Renal cortical epithelial cell (primary cell): ENCODE measurements around the gene TOB1. TPM values are rescaled to one million over a fixed set of nuclear protein-coding genes. Genes with fewer than 3 reads are reported as not detected.

Experiments
- DNase-seq: peaks from one replicate; pipeline ENCODE4 v3.0.0-alpha.2; 2011; ENCODE audit warnings: low read depth
- total RNA-seq: library from RNA; depleted of rRNA; stranded (reverse); fragments of >200 nt; gene quantifications from 2 replicates; pipeline ENCODE4 v1.2.3, GENCODE V29; 2014

TOB1 gene, protein sequence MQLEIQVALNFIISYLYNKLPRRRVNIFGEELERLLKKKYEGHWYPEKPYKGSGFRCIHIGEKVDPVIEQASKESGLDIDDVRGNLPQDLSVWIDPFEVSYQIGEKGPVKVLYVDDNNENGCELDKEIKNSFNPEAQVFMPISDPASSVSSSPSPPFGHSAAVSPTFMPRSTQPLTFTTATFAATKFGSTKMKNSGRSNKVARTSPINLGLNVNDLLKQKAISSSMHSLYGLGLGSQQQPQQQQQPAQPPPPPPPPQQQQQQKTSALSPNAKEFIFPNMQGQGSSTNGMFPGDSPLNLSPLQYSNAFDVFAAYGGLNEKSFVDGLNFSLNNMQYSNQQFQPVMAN
- total RNA-seq = 8.5 and 19.5 TPM in 2 replicates

DNA sequence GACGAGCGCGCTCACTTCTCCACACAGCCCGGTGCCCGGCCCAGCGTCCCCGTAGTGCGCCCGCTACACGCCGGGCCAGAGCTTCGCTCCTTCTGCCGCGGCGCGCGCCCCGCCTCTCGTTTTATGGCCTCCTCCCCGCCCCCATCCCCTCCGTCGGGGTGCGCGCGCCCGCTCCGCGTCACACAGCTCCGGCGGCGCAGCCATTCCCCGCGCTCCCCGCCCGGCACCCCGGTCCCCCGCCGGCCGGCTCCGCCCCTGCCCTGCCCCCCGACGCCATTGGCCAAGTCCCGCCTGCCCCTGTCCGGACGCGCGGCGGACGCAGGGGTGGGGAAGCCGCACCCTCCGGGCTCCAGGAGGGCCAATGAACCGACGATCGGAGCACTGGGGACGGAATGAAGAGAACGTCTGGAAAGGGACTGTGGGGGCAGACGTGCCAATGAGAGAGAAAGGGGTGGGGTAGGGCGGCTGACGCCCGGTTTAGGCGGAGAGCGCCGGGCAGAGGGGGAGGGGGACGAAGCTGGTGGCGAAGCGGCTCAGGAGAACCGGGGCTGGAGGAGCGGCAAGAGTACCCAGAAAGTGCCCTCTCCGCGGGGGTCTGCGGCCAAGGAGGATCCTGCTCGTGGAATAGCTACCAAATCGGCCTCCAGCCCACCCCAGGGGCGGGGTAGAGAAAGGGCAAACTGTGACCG, at the start of gene TOB1:
Gene TOB1 (minus strand): TSS at position 94 of the 689 bp plus-strand sequence. CDS start 2,337 bp downstream, outside the sequence.
- DNase-seq = peak; percentile 91

DNA sequence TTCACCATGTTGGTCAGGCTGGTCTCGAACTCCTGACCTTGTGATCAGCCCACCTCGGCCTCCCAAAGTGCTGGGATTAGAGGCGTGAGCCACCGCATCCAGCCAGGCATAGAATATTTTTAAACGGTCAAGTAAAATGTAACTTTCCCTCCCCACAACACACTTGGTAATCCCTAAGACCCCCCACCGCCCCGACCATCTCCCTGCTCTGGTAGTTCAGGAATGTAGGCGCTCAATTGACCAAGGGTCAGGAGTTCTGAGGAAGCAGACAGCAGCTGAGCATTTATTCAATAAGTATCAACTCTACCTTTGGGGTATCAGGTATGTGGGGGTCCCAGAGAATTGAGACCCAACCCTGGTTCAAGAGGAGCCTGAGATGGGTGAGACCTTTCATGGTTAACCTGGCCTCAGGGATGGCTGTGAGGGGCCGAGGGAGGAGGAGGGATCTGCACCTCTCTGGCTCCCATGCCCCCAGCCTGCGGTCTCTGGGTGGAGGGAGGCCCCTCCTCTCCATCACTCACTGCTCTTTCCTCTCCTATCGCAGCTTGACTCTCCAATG, 48.4 kb upstream of the TOB1 start:
- peak; percentile 49 for DNase-seq

DNA sequence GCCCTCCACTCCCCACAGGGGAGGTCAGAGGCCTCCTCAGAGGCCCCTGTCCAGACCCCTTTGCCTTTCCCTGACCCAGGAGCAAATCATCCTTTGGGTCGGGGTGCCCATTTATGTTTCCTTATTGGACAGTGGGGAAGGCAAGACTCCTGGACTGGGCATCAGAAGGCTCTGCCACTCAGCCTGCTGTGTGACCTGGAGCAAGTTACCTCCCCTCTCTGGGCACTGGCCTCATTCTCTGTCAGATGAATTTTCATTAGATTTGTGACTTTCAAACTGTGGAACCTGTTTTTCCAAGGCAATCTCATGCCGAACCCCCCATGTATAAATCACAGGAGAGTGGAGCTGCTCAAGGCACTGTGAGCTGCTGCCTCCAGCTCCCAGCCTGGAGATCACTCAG, 47.0 kb upstream of the TOB1 start:
- DNase-seq = no peak

DNA sequence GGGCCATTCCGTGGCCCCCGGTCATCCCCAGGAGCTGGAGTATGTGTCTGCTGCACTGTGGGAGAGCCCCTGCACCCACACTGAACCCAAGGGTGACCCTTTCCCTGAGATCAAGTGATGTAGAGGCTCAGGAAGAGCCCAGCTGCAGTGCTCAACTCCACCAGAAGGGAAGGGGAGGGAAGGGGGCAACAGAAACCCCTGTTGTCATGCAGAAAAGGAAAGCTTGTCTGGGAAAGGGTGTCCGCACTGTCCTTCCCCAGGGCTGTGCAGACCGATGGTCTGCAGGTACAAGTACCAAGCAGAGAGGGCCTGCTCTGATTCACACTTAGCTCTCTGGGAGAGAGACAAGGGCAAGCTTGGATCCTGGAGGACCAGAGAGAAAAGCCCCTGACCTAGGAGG, 45.7 kb upstream of the TOB1 start:
- no peak for DNase-seq

DNA sequence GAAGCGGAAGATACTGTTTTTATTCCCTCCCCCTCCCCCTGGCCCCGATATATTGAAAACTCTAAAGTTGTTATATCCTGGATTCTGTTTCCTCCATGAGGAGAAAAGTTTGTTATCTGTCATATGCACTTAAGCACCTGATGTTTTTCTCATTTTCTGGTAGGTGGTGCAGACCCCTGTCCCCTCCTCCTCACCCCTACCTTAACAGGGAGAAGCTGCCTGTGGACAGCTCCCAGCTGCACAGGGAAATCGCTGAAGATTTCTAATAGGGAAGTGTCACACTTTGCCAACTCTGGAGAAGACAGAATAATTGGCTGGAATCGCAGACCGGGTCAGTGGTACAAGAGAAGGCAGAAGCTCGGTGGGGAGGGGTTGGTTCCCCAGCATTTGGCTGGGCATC, 45.3 kb upstream of the TOB1 start:
- no peak for DNase-seq

DNA sequence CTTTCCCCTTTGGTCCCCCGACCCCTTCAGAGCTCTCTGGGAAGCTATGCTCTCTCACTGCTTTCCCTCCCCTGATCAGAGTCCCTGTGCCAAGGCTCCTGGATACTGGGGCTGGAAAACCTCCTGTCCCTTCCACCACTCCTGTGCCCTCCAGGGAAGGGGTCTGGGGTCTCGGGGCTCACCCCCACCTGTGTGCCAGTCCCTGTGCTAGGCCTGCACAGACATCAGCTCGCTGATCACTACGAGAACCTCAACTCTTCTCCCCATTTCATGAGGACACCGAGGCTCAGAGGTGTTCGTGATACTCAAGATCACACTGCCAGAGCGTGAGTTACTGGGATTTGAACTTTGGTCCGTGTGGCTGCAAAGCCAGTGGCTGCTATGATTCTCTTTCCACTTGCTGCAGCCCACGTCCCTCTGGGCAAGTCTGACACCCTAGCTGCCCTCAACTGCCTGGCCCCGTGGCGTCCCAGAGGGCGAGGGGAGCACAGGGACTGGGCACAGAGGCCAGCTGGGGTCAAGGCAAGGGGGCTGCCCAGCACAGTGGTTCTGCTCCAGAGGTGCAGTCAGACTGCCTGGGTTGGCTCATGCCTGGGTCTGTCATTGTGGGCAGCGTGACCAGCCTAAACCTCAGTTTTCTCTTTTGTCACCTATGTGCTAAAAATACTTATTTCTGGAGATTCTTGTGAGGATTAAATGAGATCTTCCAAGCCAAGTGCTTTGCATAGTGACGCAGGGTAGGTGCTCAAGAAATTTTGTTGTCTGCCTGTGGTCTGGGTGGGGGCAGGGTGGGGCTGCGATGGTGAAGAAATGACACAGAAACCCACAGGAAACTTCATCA, 43.8 kb upstream of the TOB1 start:
- DNase-seq = no peak

DNA sequence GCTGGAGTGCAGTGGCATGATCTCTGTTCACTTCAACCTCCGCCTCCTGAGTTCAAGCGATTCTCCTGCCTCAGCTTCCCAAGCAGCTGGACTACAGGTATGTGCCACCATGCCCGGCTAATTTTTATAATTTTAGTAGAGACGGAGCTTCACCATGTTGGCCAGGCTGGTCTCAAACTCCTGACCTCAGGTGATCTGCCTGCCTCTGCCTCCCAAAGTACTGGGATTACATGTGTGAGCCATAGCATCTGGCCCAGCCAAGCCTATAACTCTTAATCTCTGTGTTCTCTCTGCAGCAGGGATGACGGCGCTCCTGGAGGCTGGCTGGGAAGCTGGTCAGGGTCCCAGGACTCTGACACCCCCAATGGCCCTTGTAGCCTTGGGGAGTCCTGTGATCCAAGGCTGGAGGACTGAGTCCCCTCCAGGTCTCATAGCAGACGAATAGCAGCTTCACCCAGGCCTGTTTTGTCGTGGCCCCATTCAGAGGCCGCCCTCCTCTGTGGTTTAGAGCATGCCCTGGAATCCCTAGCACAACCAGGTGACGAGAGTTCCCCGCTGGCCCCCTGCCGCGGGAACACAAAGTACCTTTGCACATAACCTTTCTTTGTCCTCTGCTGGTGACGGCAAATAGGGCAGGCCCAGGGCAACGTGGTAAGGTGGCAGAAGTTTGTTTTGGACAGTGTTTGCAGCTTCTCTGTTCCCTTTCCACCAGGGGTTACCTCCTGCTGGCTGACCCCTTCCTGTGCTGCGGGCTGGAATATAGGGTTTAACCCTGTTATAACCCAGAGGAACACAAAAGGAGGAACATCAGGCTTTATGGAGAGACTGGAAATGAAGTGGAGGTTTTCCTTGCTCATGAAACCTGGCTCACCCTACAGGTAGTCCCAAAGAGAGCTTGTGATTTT, 43.0 kb upstream of the TOB1 start:
- DNase-seq = peak; percentile 57

DNA sequence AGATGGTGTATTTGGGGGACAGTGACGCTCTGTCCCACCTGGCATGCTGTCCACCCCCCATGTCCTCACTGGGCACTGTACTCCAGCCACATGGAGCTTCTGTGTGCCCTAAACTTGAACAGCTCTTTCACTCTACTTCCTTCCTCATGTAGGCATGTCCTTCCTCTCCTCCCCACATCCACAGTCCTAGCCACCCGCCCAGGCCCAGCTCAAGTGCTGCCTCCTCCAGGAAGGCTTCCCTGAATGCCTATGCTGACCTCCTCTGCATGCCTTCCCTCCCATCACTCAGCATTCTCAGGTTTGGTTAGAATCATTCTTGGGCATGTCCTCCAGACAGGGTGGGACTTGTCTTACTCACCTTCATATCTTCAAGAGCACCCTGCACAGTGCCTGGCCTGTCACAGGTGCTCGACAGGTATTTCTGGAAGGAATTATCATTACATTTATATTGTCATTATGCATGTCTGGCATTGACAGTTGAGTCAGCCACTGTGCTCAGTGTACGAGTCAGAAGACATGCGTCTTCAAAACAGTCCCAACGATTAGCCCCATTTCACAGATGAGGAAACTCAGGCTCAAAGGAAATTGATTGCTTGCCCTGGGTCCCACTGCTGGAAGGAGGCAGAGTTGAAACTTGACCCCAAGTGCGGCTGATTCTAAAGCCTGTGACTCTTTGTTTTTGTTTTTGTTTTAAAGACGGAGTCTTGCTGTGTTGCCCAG, 42.1 kb upstream of the TOB1 start:
- DNase-seq = no peak

DNA sequence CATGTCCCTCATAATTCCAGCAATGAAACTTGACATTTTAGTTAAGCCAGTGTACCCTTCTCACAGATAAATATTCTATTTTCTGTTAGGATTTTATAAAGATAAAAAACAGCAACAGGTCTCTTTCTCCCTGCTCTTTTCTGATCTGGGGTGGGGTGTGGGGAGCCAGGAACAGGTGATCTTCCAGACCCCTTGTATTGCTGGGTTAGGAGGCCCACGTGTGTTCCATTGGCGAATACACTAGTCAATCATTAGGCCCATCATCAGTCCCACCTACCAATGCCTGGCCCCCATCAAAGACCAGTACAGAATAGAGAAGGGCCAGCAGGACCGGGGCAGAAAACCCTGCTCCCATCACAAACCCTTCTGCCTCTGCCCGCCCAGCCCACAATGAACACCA, 40.3 kb upstream of the TOB1 start:
- DNase-seq = no peak

DNA sequence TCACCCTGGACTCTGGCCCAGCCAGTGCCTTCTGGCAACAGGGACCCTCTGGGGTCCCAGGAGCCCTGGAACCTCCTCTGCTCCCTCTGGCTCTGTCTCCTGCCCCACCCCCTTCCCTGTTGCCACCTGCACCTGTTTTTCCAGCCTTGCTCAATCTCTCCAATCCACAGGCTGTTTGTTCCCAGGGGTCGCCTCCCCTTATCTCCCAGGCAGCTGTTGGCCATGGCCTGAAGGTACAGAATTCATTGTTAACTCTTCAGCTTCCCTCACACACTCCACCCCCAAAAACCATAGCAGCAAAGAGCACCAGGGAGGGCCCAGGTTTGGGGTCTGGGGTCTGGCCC, 39.3 kb upstream of the TOB1 start:
- DNase-seq = peak; percentile 40

DNA sequence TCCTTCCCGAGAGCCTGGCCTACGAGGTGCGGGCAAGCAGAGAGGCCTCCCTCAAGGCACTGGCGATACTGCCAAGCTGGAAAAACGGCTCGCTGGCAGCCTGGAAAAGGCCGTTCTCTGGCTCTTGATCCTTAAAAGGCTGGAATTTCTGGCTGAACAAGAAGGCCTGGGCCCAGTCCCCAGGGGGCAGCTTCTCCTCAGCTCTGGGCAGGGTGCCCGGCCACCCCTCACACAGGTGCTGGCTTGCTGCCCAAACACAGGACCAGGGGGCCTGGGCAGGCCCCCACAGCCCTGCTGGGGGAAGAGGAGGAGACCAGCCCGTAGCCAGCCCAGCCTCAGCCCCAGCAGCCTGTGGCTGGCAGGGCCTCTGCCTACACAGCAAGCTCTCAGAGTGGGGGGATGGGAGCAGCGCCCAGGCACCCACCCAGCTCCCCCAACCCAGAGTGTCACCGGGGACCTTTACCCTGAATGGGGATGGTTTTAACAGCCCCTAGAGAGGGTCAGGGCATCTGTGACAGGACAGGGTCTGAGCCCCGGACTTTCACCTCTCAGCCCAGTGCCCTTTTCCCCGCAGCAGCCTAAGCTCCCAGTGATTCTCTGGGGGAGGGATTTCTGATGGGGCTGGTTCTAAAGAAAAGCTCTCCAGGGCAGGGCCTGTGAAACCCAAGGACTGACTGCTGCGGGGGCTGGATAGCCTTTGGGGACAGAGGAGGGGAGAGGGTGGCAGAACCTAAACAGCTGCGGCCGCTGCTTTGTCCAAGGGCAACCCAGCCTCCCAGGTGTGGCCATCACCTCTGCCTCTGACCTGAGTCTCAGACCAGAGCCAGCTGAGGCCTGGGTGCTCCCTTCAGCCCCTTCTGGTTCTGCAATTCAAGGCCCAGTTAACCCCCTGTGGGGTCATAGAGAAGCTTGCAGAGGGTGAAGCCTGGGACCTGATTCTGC, 38.6 kb upstream of the TOB1 start:
- DNase-seq = peak; percentile 76

DNA sequence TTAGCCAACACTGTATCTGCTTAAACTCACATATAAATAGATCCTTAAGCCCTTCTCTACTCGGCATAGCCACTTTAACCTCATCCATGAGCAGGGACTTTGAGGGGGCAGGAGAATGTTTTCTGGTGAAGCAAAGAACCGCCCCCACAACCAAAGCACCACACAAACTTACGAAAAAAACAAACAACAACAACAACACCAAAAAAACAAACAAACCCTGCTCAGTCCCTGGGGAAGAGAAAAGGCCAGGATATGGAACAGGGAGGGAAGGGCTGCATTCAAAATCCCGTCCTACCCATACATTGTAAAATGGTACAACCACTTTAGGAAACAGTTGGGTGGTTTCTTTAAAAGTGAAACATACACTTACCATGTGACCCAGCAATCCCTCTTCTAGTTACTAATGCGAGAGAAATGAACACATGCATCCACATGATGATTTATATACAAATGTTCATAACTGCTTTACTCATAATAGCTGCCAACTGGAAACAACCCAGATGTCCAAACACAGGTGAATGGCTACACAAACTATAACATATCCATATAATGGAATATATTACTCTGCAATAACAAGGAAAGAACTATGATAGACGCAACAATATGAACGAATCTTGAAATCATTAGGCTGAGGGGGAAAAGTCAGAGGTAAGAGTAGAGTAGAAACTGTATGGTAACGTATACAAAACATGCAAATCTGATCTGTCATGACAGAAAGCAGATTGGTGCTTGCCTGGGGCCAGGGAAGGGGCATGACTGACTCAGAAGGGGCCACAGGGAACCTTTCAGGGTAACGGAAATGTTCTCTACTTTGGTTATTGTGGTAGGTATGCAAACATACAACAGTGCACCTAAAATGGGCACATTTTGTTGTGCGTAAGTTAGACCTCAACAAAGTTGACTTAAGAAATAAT, 37.7 kb upstream of the TOB1 start:
- peak; percentile 35 for DNase-seq

DNA sequence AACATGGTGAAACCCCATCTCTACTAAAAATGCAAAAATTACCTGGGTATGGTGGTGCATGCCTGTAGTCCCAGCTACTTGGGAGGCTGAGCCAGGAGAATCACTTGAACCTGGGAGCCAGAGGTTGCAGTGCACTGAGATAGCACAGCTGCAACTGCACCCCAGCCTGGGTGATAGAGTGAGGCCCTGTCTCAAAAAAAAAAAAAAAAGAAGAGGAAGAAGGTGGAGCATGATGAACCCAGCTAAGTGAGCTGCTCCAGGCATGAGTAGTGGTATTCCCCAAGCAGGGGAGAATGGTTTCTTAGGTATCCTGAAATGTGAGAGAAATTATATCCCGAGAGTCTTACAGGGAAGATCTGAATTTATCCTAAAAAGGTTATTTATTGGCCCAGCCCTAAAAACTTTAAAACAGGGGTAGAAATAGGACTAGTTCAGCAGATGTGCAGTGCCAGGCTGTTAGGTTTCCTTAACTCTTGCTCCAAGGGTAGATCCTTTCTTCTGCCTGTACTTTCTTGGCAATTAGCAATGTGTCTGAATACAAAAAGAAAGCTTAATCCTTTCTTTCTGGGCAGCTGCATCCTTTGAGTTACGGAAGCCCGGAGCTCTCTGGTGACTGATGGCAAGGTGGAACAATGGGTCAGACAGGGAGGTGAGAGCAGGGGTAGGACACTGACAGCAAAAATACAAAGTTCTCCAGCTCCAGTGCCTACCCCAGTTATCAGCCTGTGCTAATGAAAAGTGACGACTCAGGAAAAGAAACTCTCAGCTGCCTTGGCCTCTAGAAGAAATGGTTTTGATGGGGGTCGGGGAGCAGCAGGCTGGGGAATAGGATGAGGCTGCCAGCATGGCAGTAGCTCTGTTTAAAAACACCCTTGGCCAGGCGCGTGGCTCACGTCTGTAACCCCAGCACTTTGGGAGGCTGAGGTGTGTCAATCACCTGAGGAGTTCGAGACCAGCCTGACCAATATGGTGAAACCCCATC, 36.5 kb upstream of the TOB1 start:
- DNase-seq = no peak

DNA sequence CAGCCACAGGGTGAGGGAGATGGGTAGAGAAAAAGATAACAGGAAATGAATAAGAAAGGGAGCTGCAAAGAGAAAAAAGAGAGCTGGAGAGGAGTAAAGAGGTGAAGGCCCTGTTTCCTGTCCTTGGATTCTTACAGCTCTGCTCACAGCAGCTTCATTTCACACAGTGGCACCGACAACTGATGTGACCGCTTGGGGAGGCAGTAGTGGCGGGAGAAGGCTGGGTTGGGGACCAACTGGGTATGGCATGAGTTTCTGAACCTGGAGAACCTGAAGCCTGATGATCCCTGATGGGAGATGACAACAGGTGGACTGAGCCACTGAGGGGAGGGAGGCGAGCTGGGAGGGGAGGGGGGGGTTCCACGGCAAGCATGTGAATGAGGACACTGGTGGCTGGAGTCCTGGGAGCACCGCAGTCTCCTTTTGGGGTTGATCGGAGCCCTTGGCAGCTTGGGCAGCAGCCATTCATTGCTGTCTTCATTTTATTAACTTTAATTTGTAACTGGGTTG, 34.3 kb upstream of the TOB1 start:
- DNase-seq = no peak

DNA sequence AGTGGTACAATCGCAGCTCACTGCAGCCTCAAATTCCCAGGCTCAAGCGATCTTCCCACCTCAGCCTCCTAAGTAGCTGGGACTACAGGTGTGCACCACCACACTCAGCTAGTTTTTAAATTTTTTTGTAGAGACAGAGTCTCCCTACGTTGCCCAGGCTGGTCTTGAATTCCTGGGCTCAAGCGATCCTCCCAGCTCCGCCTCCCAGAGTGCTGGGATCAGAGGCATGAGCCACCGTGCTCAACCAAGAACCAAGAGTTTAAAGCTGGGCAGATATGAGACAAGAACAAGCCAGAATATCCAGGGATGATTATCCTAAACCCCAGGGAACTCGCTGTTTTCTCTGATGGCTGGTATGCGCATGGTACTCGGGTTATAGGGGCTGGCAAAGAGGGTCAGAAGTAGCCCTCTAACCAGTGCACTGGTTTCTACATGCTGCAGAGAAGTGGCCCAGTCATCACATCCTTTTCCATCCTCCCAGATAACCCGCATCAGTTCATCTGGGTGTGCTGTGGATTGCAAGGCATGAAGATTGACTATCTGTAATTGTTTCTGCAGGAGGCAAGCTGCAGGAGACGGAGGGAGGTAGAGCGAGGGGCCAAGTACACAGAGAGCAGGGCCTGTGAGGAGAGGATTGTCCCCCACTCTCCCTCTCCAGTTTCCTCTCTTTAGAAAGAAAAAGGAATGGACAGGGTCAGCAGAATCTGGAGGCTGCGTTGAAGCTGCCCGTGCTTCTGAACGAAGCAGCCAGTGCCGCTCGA, 33.6 kb upstream of the TOB1 start:
- DNase-seq = no peak

DNA sequence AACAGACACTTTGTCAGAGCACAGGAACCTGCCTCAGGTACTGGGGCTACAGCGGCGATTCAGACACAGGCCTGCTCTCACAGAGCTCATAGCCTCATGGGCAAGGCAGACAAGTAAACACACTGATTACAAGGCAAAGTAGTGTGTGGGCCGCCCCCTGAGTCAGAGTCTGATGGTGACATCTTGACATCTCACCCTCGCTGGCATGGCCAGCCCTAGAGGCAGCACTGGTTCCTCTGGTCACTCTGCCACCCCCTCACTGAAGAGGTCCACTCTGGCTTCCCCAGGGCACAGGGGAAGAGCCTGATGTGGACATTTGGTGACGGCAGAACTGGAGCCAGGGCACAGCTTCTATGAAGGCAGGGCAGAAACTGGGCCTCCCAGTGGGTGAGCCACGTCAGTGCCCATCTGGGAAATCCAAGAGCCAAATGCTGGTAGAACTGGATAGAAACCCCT, 32.9 kb upstream of the TOB1 start:
- no peak for DNase-seq
